GM23248 (cell line): ENCODE data around the gene EMSY. TPM values are rescaled to one million over a fixed set of nuclear protein-coding genes. Genes with fewer than 3 reads are reported as not detected.

ENCODE experiments used
- DNase-seq: peaks from one replicate; pipeline ENCODE4 v3.0.0-alpha.2; 2015
- H2AFZ ChIP-seq: fragments of 200-600 bp; sonication (generic); 2 replicates; pipeline ENCODE4 v1.6.1; 2016; ENCODE audit warnings: antibody characterized with exemption
- H3F3A ChIP-seq: fragments of 200-600 bp; sonication (generic); 2 replicates; pipeline ENCODE4 v1.6.1; 2016; ENCODE audit warnings: mild to moderate bottlenecking, antibody characterized with exemption, mixed run types; ENCODE audit not compliant: insufficient read depth
- H3K27ac ChIP-seq: fragments of 200-600 bp; sonication (generic); 2 replicates; pipeline ENCODE4 v1.5.1; 2016; ENCODE audit warnings: mild to moderate bottlenecking
- H3K27me3 ChIP-seq: fragments of 200-600 bp; sonication (generic); replicated peaks from 2 replicates; pipeline ENCODE4 v1.6.1; 2016; ENCODE audit warnings: mild to moderate bottlenecking; ENCODE audit not compliant: insufficient read depth
- H3K36me3 ChIP-seq: fragments of 200-600 bp; sonication (generic); 2 replicates; pipeline ENCODE4 v1.6.1; 2016; ENCODE audit warnings: low read depth, mild to moderate bottlenecking
- H3K4me1 ChIP-seq: fragments of 200-600 bp; sonication (generic); 2 replicates; pipeline ENCODE4 v1.6.1; 2016; ENCODE audit warnings: mild to moderate bottlenecking; ENCODE audit not compliant: insufficient read depth
- H3K4me2 ChIP-seq: fragments of 200-600 bp; sonication (generic); one replicate; pipeline ENCODE4 v1.6.1; 2016; ENCODE audit warnings: mild to moderate bottlenecking; ENCODE audit not compliant: unreplicated experiment
- H3K4me3 ChIP-seq: fragments of 200-600 bp; sonication (generic); 2 replicates; pipeline ENCODE4 v1.5.1; 2016; ENCODE audit warnings: mild to moderate bottlenecking
- H3K79me2 ChIP-seq: fragments of 200-600 bp; sonication (generic); 2 replicates; pipeline ENCODE4 v1.6.1; 2016; ENCODE audit warnings: mild to moderate bottlenecking; ENCODE audit not compliant: insufficient read depth
- H3K9ac ChIP-seq: fragments of 200-600 bp; sonication (generic); 2 replicates; pipeline ENCODE4 v1.6.1; 2016; ENCODE audit warnings: mild to moderate bottlenecking
- H3K9me2 ChIP-seq: fragments of 200-600 bp; sonication (generic); 2 replicates; pipeline ENCODE4 v1.6.1; 2016; ENCODE audit warnings: mixed run types, mild to moderate bottlenecking, moderate library complexity; ENCODE audit not compliant: insufficient read depth
- H3K9me3 ChIP-seq: fragments of 200-600 bp; sonication (generic); one replicate; pipeline ENCODE4 v1.6.1; 2017; ENCODE audit warnings: low read depth
- H4K20me1 ChIP-seq: fragments of 200-600 bp; sonication (generic); 2 replicates; pipeline ENCODE4 v1.6.0; 2016; ENCODE audit not compliant: insufficient read depth
- EZH2 ChIP-seq: fragments of 200-600 bp; sonication (generic); IDR thresholded peaks from 2 replicates; pipeline ENCODE4 v1.6.1; 2018; ENCODE audit warnings: antibody characterized with exemption, mild to moderate bottlenecking; ENCODE audit not compliant: insufficient read depth, poor library complexity, severe bottlenecking
- EZH2phosphoT487 ChIP-seq: fragments of 200-600 bp; sonication (generic); IDR thresholded peaks from 2 replicates; pipeline ENCODE4 v1.6.1; 2018; ENCODE audit warnings: antibody characterized with exemption, moderate library complexity, mild to moderate bottlenecking, low read depth; ENCODE audit not compliant: insufficient read depth
- WGBS, 2 experiments: methylation state at CpG; one replicate each; pipeline ENCODE4 v1.1.6; 2015 to 2017; ENCODE audit warnings: low lambda C conversion rate in 2 of 2, low coverage in 1 of 2; ENCODE audit errors: missing lambda C conversion rate in 2 of 2; 5-methylcytosine and 5-hydroxymethylcytosine counted together
- in situ Hi-C: fragments of 300-500 bp; cut with MboI; formaldehyde crosslinking; loops from 2 replicates; pipeline ENCODE4 v1.15.0; 2020
- polyA plus RNA-seq: library from polyadenylated mRNA; unstranded; fragments of >200 nt; fragmentation: Nextera tagmentation; extraction: Ambion mirVana; gene quantifications from 2 replicates; pipeline ENCODE4 v1.2.1, GENCODE V29; 2016
- total RNA-seq: library from RNA; depleted of rRNA; stranded (reverse); fragments of >200 nt; shearing (Covaris generic); gene quantifications from 2 replicates; pipeline ENCODE4 v1.2.3, GENCODE V29; 2014

Gene EMSY
- total and polyA plus RNA-seq, 2 experiments from 2014 or later, result 10.9 to 14.6 TPM

DNA sequence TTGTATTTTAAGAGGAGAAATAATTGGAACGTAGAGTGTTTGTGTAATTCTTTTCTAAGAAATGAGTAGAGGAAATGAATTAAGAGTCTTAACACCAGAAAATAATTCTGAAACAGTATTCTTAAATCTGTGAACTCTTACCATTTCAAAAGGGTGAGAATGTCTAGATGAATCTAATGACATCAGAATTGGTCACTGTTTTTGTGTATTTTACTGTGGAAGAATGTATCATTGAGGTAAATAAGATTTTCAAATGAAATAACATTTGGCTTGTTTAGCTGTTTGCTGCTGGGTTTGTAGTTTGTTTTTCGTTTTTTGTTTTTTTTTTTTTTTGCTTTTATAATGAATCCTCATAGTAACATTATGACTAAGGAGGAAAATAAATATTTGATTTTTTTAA lies 97.6 kb downstream of the EMSY start:
- in situ Hi-C loops, result no loop called here
- Histone ChIP-seq H4K20me1 (no peaks in the 10 kb centered on the region), H3K9ac (no peak overlapping the region), H3K4me2 (no peak overlapping the region), H3F3A (peaks cover 12% of the 10 kb centered on the region), H3K27ac (no peak overlapping the region), H3K9me3 (no peaks in the 10 kb centered on the region), H3K36me3 (peaks cover 23% of the 10 kb centered on the region), H3K27me3 (no peaks in the 10 kb centered on the region), H3K4me3 (no peak overlapping the region), H2AFZ (no peak overlapping the region), H3K4me1 (peaks cover 15% of the 10 kb centered on the region), H3K79me2 (no peaks in the 10 kb centered on the region), H3K9me2 (no peaks in the 10 kb centered on the region)
- 72 to 74% methylated on average over 2 of the region's 2 CpGs for WGBS, 2 experiments
- DNase-seq, result peak; percentile 33
- TF ChIP-seq EZH2 (no peak), EZH2phosphoT487 (no peak)

- no peak overlapping the region for H3K4me3 ChIP-seq
- no peaks in the 10 kb centered on the region for H3K79me2 ChIP-seq
- peak overlapping the region; percentile 33 for H3K27ac ChIP-seq
- H3K36me3 ChIP-seq, result peaks cover 21% of the 10 kb centered on the region
- H3K9me2 ChIP-seq, result no peaks in the 10 kb centered on the region
- H3K9ac ChIP-seq, result no peak overlapping the region
- in situ Hi-C loops, result no loop called here
- 84 to 86% methylated on average over 7 of the region's 7 CpGs for WGBS, 2 experiments
- H3K27me3 ChIP-seq, result no peaks in the 10 kb centered on the region
- peak; percentile 63 for DNase-seq
- no peaks in the 10 kb centered on the region for H4K20me1 ChIP-seq
- H3K4me1 ChIP-seq, result peaks cover 15% of the 10 kb centered on the region
- no peak overlapping the region for H2AFZ ChIP-seq
- H3F3A ChIP-seq, result peaks cover 12% of the 10 kb centered on the region
- no peak for TF ChIP-seq EZH2phosphoT487
- no peak for TF ChIP-seq EZH2
- no peaks in the 10 kb centered on the region for H3K9me3 ChIP-seq
- no peak overlapping the region for H3K4me2 ChIP-seq
These were observed 98.3 kb downstream of the EMSY start for GRCh38 chr11:76543006-76543703.

- in situ Hi-C loops, result no loop called here
- Histone ChIP-seq H3K36me3 (peaks cover 11% of the 10 kb centered on the region; the same call in 1 of the 2 replicates), H3K27ac (no peak overlapping the region), H3K79me2 (no peaks in the 10 kb centered on the region), H3K9ac (no peak overlapping the region), H3F3A (no peaks in the 10 kb centered on the region), H3K4me3 (no peak overlapping the region), H3K4me1 (no peaks in the 10 kb centered on the region), H3K9me2 (no peaks in the 10 kb centered on the region), H3K4me2 (no peak overlapping the region), H3K27me3 (no peaks in the 10 kb centered on the region), H2AFZ (no peak overlapping the region), H3K9me3 (no peaks in the 10 kb centered on the region), H4K20me1 (no peaks in the 10 kb centered on the region)
- TF ChIP-seq EZH2, result no peak
- TF ChIP-seq EZH2phosphoT487, result no peak
- no peak for DNase-seq
- WGBS, 2 experiments, result 83 to 88% methylated on average over 7 of the region's 7 CpGs
These were observed 106.0 kb downstream of the EMSY start for GRCh38 chr11:76550781-76551180.

DNA sequence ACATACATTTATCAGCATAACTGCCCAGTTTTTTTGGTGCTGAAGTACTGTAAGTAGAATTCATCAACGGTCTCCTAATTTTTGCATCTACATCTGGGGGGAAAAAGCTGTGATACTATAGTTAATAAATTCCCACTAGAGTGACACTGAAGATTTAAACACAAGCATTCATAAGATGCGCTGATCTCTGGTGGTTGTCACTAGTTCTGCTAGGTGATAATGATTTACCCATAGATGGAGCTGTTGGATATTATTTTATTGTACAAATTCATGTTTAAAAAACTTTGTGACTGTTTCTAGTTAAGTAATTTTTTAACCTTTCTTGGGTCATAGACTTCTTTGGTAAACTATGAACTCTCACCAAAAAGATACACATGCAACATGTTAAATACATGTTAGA lies 106.6 kb downstream of the EMSY start:
- no peaks in the 10 kb centered on the region for H3K9me3 ChIP-seq
- peaks cover 11% of the 10 kb centered on the region; the same call in 1 of the 2 replicates for H3K36me3 ChIP-seq
- no peaks in the 10 kb centered on the region for H3K79me2 ChIP-seq
- TF ChIP-seq EZH2phosphoT487 (no peak), EZH2 (no peak)
- H3F3A ChIP-seq, result no peaks in the 10 kb centered on the region
- no peak overlapping the region for H3K9ac ChIP-seq
- no peaks in the 10 kb centered on the region for H3K4me1 ChIP-seq
- H3K4me3 ChIP-seq, result no peak overlapping the region
- no peaks in the 10 kb centered on the region for H4K20me1 ChIP-seq
- no peaks in the 10 kb centered on the region for H3K9me2 ChIP-seq
- H3K4me2 ChIP-seq, result no peak overlapping the region
- in situ Hi-C loops, result no loop called here
- DNase-seq, result peak; percentile 5
- H2AFZ ChIP-seq, result no peak overlapping the region
- WGBS, 2 experiments, result 61 to 69% methylated on average over 2 of the region's 2 CpGs
- no peaks in the 10 kb centered on the region for H3K27me3 ChIP-seq
- H3K27ac ChIP-seq, result no peak overlapping the region
